Measurements from ENCODE around the gene PIGQ. TPM values are rescaled to one million over a fixed set of nuclear protein-coding genes. Genes with fewer than 3 reads are reported as not detected.

PIGQ gene
- total and polyA plus RNA-seq, 2 of the 13 experiments (the other 11 are each of a cell fraction or from before 2014, with no cell fraction given): 7.7 to 19.7 TPM

GRCh38 chr16:522320-523096 is 47.3 kb upstream of the PIGQ start:
- H3K36me3 ChIP-seq (replicated peaks in 1 of 2; ENCODE audit: control insufficient read depth in 1 of 2, insufficient read depth in 2 of 2, low read length in 2 of 2): peaks cover 18 to 32% of the 10 kb centered on the region in 2 experiments; a peak in 4 of 5 replicates
- DNase-seq (ENCODE audit: low spot score): no peak
- no peak for TF ChIP-seq ZNF883 (CRISPR knock-in tag; IDR thresholded peaks at IDR 0.05; ENCODE audit: not compliant biosample characterization)
- no peak for TF ChIP-seq GATAD2A (CRISPR knock-in tag; IDR thresholded peaks at IDR 0.05)
- TF ChIP-seq, protein P1, sequence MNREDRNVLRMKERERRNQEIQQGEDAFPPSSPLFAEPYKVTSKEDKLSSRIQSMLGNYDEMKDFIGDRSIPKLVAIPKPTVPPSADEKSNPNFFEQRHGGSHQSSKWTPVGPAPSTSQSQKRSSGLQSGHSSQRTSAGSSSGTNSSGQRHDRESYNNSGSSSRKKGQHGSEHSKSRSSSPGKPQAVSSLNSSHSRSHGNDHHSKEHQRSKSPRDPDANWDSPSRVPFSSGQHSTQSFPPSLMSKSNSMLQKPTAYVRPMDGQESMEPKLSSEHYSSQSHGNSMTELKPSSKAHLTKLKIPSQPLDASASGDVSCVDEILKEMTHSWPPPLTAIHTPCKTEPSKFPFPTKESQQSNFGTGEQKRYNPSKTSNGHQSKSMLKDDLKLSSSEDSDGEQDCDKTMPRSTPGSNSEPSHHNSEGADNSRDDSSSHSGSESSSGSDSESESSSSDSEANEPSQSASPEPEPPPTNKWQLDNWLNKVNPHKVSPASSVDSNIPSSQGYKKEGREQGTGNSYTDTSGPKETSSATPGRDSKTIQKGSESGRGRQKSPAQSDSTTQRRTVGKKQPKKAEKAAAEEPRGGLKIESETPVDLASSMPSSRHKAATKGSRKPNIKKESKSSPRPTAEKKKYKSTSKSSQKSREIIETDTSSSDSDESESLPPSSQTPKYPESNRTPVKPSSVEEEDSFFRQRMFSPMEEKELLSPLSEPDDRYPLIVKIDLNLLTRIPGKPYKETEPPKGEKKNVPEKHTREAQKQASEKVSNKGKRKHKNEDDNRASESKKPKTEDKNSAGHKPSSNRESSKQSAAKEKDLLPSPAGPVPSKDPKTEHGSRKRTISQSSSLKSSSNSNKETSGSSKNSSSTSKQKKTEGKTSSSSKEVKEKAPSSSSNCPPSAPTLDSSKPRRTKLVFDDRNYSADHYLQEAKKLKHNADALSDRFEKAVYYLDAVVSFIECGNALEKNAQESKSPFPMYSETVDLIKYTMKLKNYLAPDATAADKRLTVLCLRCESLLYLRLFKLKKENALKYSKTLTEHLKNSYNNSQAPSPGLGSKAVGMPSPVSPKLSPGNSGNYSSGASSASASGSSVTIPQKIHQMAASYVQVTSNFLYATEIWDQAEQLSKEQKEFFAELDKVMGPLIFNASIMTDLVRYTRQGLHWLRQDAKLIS (CRISPR knock-in tag; IDR thresholded peaks at IDR 0.05): no peak
- no peak for TF ChIP-seq NPAS2 (CRISPR knock-in tag; IDR thresholded peaks at IDR 0.05; ENCODE audit: borderline replicate concordance)
- 0 out of 2 replicates have a peak, but pooled peaks have one; percentile 50 for TF ChIP-seq PCBP1 (IDR thresholded peaks at IDR 0.05; ENCODE audit: borderline replicate concordance, low read depth, low read length)
- 0 out of 2 replicates have a peak, but pooled peaks have one; percentile 10 for TF ChIP-seq NR2F6 (IDR thresholded peaks at IDR 0.05)
- no peak for TF ChIP-seq NR2F6 (CRISPR knock-in tag; IDR thresholded peaks at IDR 0.05)
- TF ChIP-seq HOXD1 (CRISPR knock-in tag; IDR thresholded peaks at IDR 0.05): no peak
- TF ChIP-seq AKAP8 (CRISPR knock-in tag; IDR thresholded peaks at IDR 0.05): 0 out of 2 replicates have a peak, but pooled peaks have one; percentile 63
- 0 out of 2 replicates have a peak, but pooled peaks have one; percentile 20 for TF ChIP-seq ZMYM2 (CRISPR knock-in tag; IDR thresholded peaks at IDR 0.05)
- TF ChIP-seq, protein P2, sequence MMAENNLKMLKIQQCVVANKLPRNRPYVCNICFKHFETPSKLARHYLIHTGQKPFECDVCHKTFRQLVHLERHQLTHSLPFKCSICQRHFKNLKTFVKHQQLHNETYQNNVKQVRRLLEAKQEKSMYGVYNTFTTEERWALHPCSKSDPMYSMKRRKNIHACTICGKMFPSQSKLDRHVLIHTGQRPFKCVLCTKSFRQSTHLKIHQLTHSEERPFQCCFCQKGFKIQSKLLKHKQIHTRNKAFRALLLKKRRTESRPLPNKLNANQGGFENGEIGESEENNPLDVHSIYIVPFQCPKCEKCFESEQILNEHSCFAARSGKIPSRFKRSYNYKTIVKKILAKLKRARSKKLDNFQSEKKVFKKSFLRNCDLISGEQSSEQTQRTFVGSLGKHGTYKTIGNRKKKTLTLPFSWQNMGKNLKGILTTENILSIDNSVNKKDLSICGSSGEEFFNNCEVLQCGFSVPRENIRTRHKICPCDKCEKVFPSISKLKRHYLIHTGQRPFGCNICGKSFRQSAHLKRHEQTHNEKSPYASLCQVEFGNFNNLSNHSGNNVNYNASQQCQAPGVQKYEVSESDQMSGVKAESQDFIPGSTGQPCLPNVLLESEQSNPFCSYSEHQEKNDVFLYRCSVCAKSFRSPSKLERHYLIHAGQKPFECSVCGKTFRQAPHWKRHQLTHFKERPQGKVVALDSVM (CRISPR knock-in tag; IDR thresholded peaks at IDR 0.05): peak; percentile 75; the same call in 1 of the 2 replicates
- peak; percentile 58 for TF ChIP-seq AGO1 (IDR thresholded peaks at IDR 0.05; ENCODE audit: low read depth, low read length, poor library complexity, severe bottlenecking)
- TF ChIP-seq SMARCE1 (IDR thresholded peaks at IDR 0.05; ENCODE audit: borderline replicate concordance): no peak
- TF ChIP-seq TCF12 (IDR thresholded peaks at IDR 0.05): no peak
- TF ChIP-seq TCF12 (CRISPR knock-in tag; IDR thresholded peaks at IDR 0.05): no peak
- TF ChIP-seq ZNF446 (CRISPR knock-in tag; IDR thresholded peaks at IDR 0.05): no peak

More at GRCh38 chr16:522320-523096, 47.3 kb upstream of the PIGQ start:
- H3K9me3 ChIP-seq (ENCODE audit: low read length): no peaks in the 10 kb centered on the region
- no peak overlapping the region for H3K9ac ChIP-seq (ENCODE audit: insufficient read depth, low read depth, low read length)
- BruUV-seq (replicated peaks): no TSS peak
- H3K79me2 ChIP-seq (ENCODE audit: insufficient read depth, low read length): peaks cover 15% of the 10 kb centered on the region
- no peak overlapping the region for H2AFZ ChIP-seq (ENCODE audit: low read length)
- CTCF ChIA-PET (ENCODE audit: low intra/inter-chr PET ratio, low total read pairs): no interaction called here
- WGBS (ENCODE audit: low lambda C conversion rate): 91% methylated on average over 17 of the region's 23 CpGs
- H3K4me3 ChIP-seq (replicated peaks in 1 of 3; ENCODE audit: insufficient read depth in 1 of 3, low read depth in 2 of 3, low read length in 3 of 3): no peak overlapping the region
- POLR2A ChIA-PET: interaction anchor here (0.6 to 2.7 kb wide), 3 partner anchors 13 to 137 kb away, joined by 4 to 12 read pairs (median 7); no protein-coding TSS in a partner anchor
- no peak overlapping the region for H3K4me2 ChIP-seq (ENCODE audit: low read depth, low read length)
- no peaks in the 10 kb centered on the region; a peak in 1 of 5 replicates for H3K27me3 ChIP-seq (ENCODE audit: control insufficient read depth in 1 of 2, insufficient read depth in 2 of 2, low read length in 2 of 2)
- in situ Hi-C loops (cut with HindIII; ENCODE audit: extremely low pct_ligation_motif_present, low pct_unique_long_range_greater_than_20kb) (no loop called here), intact Hi-C loops (cut with micrococcal nuclease; ENCODE audit: unreplicated experiment) (no loop called here)
- no peak overlapping the region for H3K27ac ChIP-seq (ENCODE audit: extremely low read length, insufficient read depth, low read length)
- ATAC-seq (no peak), FAIRE-seq (no peak)
- no peaks in the 10 kb centered on the region for H4K20me1 ChIP-seq (ENCODE audit: insufficient read depth, low read length)
- H3K4me1 ChIP-seq (ENCODE audit: insufficient read depth, low read length): peaks cover 28% of the 10 kb centered on the region

All from HepG2 (cell line).